Mesendoderm (in vitro differentiated cells): Measurements from ENCODE around the gene ANXA4.
"Not testable (repeated sequence)": the region's sequence is repeated elsewhere in the genome, so short reads cannot be mapped to it uniquely, and the experiment has no call there.

Experiments
- DNase-seq: peaks from one replicate; pipeline ENCODE4 v3.0.0; 2013
- H2AK5ac ChIP-seq: 2 replicates; pipeline ENCODE4 v1.6.1; 2013; ENCODE audit warnings: low read length, inconsistent platforms
- H2BK120ac ChIP-seq: 2 replicates; pipeline ENCODE4 v1.6.1; 2013; ENCODE audit warnings: low read depth, mild to moderate bottlenecking, low read length, moderate library complexity, mixed read lengths
- H2BK15ac ChIP-seq: replicated peaks from 2 replicates; pipeline ENCODE4 v1.6.1; 2013; ENCODE audit warnings: low read depth, mild to moderate bottlenecking, moderate library complexity
- H2BK5ac ChIP-seq: 2 replicates; pipeline ENCODE4 v1.6.1; 2013; ENCODE audit warnings: low read length, inconsistent platforms
- H3K18ac ChIP-seq: 2 replicates; pipeline ENCODE4 v1.6.1; 2013; ENCODE audit warnings: mild to moderate bottlenecking, low read length, mixed read lengths
- H3K23ac ChIP-seq: one replicate; pipeline ENCODE4 v1.6.1; 2013; ENCODE audit warnings: low read length
- H3K27ac ChIP-seq: 2 replicates; pipeline ENCODE4 v1.5.1; 2013; ENCODE audit warnings: low read depth, mild to moderate bottlenecking, inconsistent platforms, low read length, moderate library complexity
- H3K27me3 ChIP-seq: 2 replicates; pipeline ENCODE4 v1.6.1; 2013; ENCODE audit warnings: low read length, control low read depth, mild to moderate bottlenecking, inconsistent platforms; ENCODE audit not compliant: insufficient read depth, poor library complexity
- H3K36me3 ChIP-seq: 2 replicates; pipeline ENCODE4 v1.6.1; 2013; ENCODE audit warnings: low read length, inconsistent platforms; ENCODE audit not compliant: control insufficient read depth, insufficient read depth
- H3K4ac ChIP-seq: one replicate; pipeline ENCODE4 v1.6.1; 2013; ENCODE audit warnings: low read depth, mild to moderate bottlenecking, low read length, moderate library complexity
- H3K4me1 ChIP-seq: 2 replicates; pipeline ENCODE4 v1.6.1; 2013; ENCODE audit warnings: low read depth, low read length, inconsistent platforms; ENCODE audit not compliant: control insufficient read depth
- H3K4me2 ChIP-seq: 2 replicates; pipeline ENCODE4 v1.6.1; 2013; ENCODE audit warnings: low read length
- H3K4me3 ChIP-seq: 2 replicates; pipeline ENCODE4 v1.5.1; 2013; ENCODE audit warnings: mild to moderate bottlenecking, low read length
- H3K56ac ChIP-seq: one replicate; pipeline ENCODE4 v1.6.1; 2013; ENCODE audit warnings: low read length
- H3K79me1 ChIP-seq: 2 replicates; pipeline ENCODE4 v1.6.1; 2013; ENCODE audit warnings: low read length, inconsistent platforms
- H3K79me2 ChIP-seq: 2 replicates; pipeline ENCODE4 v1.6.1; 2013; ENCODE audit warnings: mild to moderate bottlenecking, low read length; ENCODE audit not compliant: control insufficient read depth, insufficient read depth
- H3K9ac ChIP-seq: 2 replicates; pipeline ENCODE4 v1.6.1; 2013; ENCODE audit warnings: low read length, inconsistent platforms
- H4K5ac ChIP-seq: one replicate; pipeline ENCODE4 v1.6.1; 2013; ENCODE audit warnings: low read length
- H4K8ac ChIP-seq: one replicate; pipeline ENCODE4 v1.6.1; 2013; ENCODE audit warnings: low read depth, mild to moderate bottlenecking, control low read depth, low read length, moderate library complexity
- WGBS: extraction: QIAGEN DNeasy Blood & Tissue Kit; methylation state at CpG from one replicate; pipeline ENCODE4 v1.1.7; 2013; ENCODE audit warnings: low lambda C conversion rate, missing lambda C conversion rate; ENCODE audit not compliant: insufficient coverage; ENCODE audit errors: extremely low coverage; 5-methylcytosine and 5-hydroxymethylcytosine counted together

The ANXA4 gene

GRCh38 chr2:69763831-69764230 is 21.9 kb downstream of the ANXA4 start:
- not testable (repeated sequence) for H4K8ac ChIP-seq, H2AK5ac ChIP-seq, H2BK15ac ChIP-seq, H3K79me1 ChIP-seq, H3K27me3 ChIP-seq, DNase-seq, H2BK5ac ChIP-seq, H3K18ac ChIP-seq, H3K36me3 ChIP-seq, H3K4ac ChIP-seq, H3K79me2 ChIP-seq, H3K4me3 ChIP-seq, H3K56ac ChIP-seq, H2BK120ac ChIP-seq, H3K9ac ChIP-seq, H3K4me2 ChIP-seq, H4K5ac ChIP-seq, H3K23ac ChIP-seq, H3K27ac ChIP-seq, H3K4me1 ChIP-seq
- no CpG with 5 or more reads among the region's 7 CpGs for WGBS

DNA sequence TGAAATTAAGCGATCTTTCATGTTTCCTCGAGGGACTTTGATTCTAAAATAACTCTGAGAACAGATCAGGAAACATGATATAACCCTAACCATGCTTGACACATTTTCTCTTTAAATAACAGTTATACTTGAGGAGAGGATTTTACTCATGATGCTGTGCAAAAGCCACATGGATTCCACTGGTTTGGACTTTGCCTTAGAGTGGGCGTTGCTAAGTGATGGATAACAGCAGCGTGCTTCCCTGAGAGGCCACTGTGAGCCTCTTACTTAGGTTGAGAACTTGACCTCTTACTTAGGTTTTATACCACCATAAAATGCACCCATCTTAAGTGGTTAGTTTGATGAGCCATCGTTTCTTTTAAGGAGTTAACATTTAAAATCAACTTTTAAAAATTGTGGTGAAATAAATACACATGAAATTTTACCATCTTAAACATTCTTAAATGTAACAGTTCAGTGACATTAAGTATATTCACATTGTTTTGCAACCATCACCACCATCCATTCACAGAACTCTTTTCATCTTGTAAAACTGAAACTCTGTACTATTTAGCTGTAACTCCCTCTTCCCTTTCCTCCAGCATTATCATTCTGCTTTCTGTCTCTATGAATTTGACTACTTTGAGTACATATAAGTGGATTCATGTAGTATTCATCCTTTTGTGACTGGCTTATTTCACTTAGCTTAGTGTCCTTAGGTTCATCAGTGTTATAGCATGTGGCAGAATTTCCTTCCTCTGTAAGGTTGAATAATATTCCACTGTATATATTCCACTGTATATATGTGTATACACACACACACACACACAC is 22.6 kb downstream of the ANXA4 start:
- no peak overlapping the region for H2BK15ac ChIP-seq
- H3K27ac ChIP-seq: no peak overlapping the region
- no peak for DNase-seq
- no peak overlapping the region for H4K5ac ChIP-seq
- H3K9ac ChIP-seq: no peak overlapping the region
- no peaks in the 10 kb centered on the region for H3K79me2 ChIP-seq
- no peak overlapping the region for H3K18ac ChIP-seq
- H2BK120ac ChIP-seq: no peak overlapping the region
- H3K79me1 ChIP-seq: no peaks in the 10 kb centered on the region
- no peak overlapping the region for H3K4me3 ChIP-seq
- H3K4me2 ChIP-seq: no peak overlapping the region
- no peak overlapping the region for H2AK5ac ChIP-seq
- no peak overlapping the region for H3K56ac ChIP-seq
- no peak overlapping the region for H3K4ac ChIP-seq
- no peak overlapping the region for H4K8ac ChIP-seq
- H3K4me1 ChIP-seq: no peaks in the 10 kb centered on the region
- no CpG with 5 or more reads among the region's 5 CpGs for WGBS
- no peak overlapping the region for H2BK5ac ChIP-seq
- H3K36me3 ChIP-seq: no peaks in the 10 kb centered on the region
- H3K27me3 ChIP-seq: no peaks in the 10 kb centered on the region
- H3K23ac ChIP-seq: no peak overlapping the region

DNA sequence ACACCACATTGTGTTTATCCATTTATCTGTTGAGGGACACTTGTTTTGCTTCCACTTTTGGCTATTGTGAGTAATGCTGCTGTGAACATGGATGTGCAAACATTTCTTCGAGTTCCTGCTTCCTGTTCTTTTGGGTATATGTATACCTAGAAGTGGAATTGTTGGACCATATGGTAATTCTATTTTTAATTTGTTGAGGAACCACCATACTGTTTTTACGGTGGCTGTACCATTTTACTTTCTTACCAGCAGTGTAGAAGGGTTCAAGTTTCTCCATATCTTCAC is 23.1 kb downstream of the ANXA4 start:
- Histone ChIP-seq H3K4ac (no peak overlapping the region), H4K5ac (no peak overlapping the region), H3K36me3 (no peaks in the 10 kb centered on the region), H2AK5ac (no peak overlapping the region), H4K8ac (no peak overlapping the region), H3K18ac (no peak overlapping the region), H3K4me3 (no peak overlapping the region), H3K27ac (no peak overlapping the region), H2BK5ac (no peak overlapping the region), H3K4me2 (no peak overlapping the region), H2BK120ac (no peak overlapping the region), H3K9ac (no peak overlapping the region), H3K79me1 (no peaks in the 10 kb centered on the region), H3K23ac (no peak overlapping the region), H3K4me1 (no peaks in the 10 kb centered on the region), H3K27me3 (no peaks in the 10 kb centered on the region), H2BK15ac (no peak overlapping the region), H3K79me2 (no peaks in the 10 kb centered on the region), H3K56ac (no peak overlapping the region)
- DNase-seq: no peak
- WGBS: no CpG with 5 or more reads among the region's 2 CpGs

DNA sequence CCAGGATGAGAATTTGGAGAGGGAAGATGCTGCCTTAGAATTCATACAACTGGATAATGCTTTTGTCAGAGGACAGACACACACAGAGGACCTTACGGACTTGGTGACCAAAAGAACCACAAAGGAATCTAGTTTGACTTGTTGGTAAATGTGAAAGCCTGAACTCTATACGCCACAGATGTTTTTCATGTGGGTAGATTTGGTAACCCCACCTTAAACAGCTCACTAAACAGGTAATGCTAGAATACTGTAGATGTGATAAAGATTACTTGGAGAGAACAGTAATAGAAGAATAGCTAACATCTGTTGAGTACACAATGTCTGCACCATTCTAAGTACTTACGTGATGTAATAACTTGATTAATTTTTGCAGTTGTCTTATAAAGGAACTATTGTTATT is 24.1 kb downstream of the ANXA4 start:
- H2AK5ac ChIP-seq: no peak overlapping the region
- no peaks in the 10 kb centered on the region for H3K36me3 ChIP-seq
- H3K4me2 ChIP-seq: no peak overlapping the region
- H3K27ac ChIP-seq: no peak overlapping the region
- H3K27me3 ChIP-seq: no peaks in the 10 kb centered on the region
- H3K4me3 ChIP-seq: no peak overlapping the region
- no CpG with 5 or more reads among the region's 3 CpGs for WGBS
- no peak overlapping the region for H2BK5ac ChIP-seq
- no peak for DNase-seq
- H3K79me2 ChIP-seq: no peaks in the 10 kb centered on the region
- H3K4ac ChIP-seq: no peak overlapping the region
- H4K8ac ChIP-seq: no peak overlapping the region
- H2BK120ac ChIP-seq: no peak overlapping the region
- no peak overlapping the region for H3K56ac ChIP-seq
- H3K79me1 ChIP-seq: no peaks in the 10 kb centered on the region
- no peak overlapping the region for H2BK15ac ChIP-seq
- no peaks in the 10 kb centered on the region for H3K4me1 ChIP-seq
- H4K5ac ChIP-seq: no peak overlapping the region
- H3K23ac ChIP-seq: no peak overlapping the region
- no peak overlapping the region for H3K9ac ChIP-seq
- no peak overlapping the region for H3K18ac ChIP-seq

DNA sequence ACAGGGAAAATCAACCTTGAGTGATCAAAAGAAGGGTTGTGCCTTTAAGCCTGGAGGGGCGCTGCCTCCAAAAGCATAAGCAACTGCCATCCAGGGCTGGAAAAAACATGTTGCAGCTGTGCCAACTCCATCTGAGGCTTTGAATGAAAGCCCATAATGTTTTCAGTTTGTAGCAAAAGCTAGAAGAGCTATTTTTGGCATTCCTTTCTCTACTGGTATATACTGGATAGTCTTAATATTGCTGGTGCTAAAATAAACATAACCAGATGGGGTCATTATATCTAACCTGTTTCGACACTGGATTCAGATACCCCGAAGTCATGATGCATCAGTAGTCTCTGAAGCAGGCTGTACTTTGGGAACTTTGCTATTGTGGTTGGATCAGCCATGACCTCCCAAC is 25.1 kb downstream of the ANXA4 start:
- Histone ChIP-seq H3K79me2 (no peaks in the 10 kb centered on the region), H3K4me1 (no peaks in the 10 kb centered on the region), H3K4me2 (no peak overlapping the region), H3K18ac (no peak overlapping the region), H2BK5ac (no peak overlapping the region), H2AK5ac (no peak overlapping the region), H4K5ac (no peak overlapping the region), H3K23ac (no peak overlapping the region), H3K9ac (no peak overlapping the region), H3K27me3 (no peaks in the 10 kb centered on the region), H3K27ac (no peak overlapping the region), H3K36me3 (no peaks in the 10 kb centered on the region), H3K79me1 (no peaks in the 10 kb centered on the region), H4K8ac (no peak overlapping the region), H2BK120ac (no peak overlapping the region), H3K4me3 (no peak overlapping the region), H2BK15ac (no peak overlapping the region), H3K56ac (peak overlapping the region; percentile 17), H3K4ac (no peak overlapping the region)
- no peak for DNase-seq
- WGBS: no CpG with 5 or more reads among the region's 3 CpGs

DNA sequence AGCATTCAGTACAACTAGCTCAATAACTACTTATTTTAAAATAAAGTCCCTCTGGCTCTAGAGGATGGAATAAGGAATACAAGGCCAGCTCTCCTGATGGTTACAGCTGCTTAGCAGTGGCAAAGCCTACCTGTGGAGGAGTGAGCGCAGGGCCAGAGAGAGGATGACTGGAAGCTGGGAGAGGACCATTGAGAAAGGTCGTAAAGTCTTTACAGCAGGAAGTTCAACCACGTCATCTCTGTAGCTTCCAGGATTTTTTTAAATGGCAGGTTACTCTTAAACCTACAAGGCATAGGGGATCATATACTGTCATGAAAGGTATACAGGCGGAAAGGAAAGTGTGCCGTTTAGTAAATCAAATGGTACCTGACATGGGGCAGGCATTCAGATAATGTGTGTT is 26.3 kb downstream of the ANXA4 start:
- no peak overlapping the region for H2BK120ac ChIP-seq
- no peak overlapping the region for H3K4me2 ChIP-seq
- H2BK15ac ChIP-seq: no peak overlapping the region
- H3K27ac ChIP-seq: no peak overlapping the region
- no peaks in the 10 kb centered on the region for H3K27me3 ChIP-seq
- H3K9ac ChIP-seq: no peak overlapping the region
- no peaks in the 10 kb centered on the region for H3K79me2 ChIP-seq
- H3K4ac ChIP-seq: no peak overlapping the region
- H3K18ac ChIP-seq: no peak overlapping the region
- H3K56ac ChIP-seq: peak overlapping the region; percentile 9
- no peaks in the 10 kb centered on the region for H3K4me1 ChIP-seq
- no peak overlapping the region for H4K5ac ChIP-seq
- no peak overlapping the region for H2BK5ac ChIP-seq
- no peak overlapping the region for H3K4me3 ChIP-seq
- no peaks in the 10 kb centered on the region for H3K36me3 ChIP-seq
- no peak overlapping the region for H2AK5ac ChIP-seq
- DNase-seq: no peak
- no peak overlapping the region for H4K8ac ChIP-seq
- no peaks in the 10 kb centered on the region for H3K79me1 ChIP-seq
- no CpG with 5 or more reads among the region's 5 CpGs for whole genome bisulfite sequencing
- H3K23ac ChIP-seq: no peak overlapping the region
